Measurements from ENCODE around the gene DCDC1. TPM values are rescaled to one million over a fixed set of nuclear protein-coding genes. Genes with fewer than 3 reads are reported as not detected.

The DCDC1 gene
- total RNA-seq, 1 donor from 2014 or later, result 0.11 TPM

GRCh38 chr11:30889143-30889794 is 480.3 kb downstream of the DCDC1 start:
- DNase-seq, result no peak
- ATAC-seq (ENCODE audit: poor library complexity), result no peak
- intact Hi-C loops (cut with DNase I), result no loop called here

- DNase-seq (no peak), ATAC-seq (ENCODE audit: poor library complexity) (peak; percentile 90)
- intact Hi-C loops (cut with DNase I), result no loop called here
Observed at GRCh38 chr11:30879322-30880005, 490.1 kb downstream of the DCDC1 start.

DNA sequence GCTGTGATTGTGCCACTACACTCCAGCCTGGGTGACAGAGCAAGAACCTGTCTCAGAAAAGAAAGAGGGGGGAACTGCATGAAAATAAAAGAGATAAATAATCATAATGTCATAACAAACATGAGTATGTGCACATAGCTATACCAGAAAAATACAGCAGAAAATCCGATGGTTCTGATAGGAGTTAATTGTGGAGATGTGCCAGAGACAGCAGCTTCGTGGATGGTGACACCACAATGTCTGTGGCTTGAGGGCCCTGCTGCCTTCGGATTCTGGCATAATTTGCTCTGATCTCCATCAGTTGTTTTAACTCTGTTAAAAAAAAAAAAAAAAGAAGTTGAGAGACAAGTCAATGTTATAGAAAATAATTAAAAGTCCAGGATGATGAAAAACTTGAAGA is 491.1 kb downstream of the DCDC1 start:
- ATAC-seq (ENCODE audit: poor library complexity) (no peak), DNase-seq (no peak)
- intact Hi-C loops (cut with DNase I), result no loop called here

DNA sequence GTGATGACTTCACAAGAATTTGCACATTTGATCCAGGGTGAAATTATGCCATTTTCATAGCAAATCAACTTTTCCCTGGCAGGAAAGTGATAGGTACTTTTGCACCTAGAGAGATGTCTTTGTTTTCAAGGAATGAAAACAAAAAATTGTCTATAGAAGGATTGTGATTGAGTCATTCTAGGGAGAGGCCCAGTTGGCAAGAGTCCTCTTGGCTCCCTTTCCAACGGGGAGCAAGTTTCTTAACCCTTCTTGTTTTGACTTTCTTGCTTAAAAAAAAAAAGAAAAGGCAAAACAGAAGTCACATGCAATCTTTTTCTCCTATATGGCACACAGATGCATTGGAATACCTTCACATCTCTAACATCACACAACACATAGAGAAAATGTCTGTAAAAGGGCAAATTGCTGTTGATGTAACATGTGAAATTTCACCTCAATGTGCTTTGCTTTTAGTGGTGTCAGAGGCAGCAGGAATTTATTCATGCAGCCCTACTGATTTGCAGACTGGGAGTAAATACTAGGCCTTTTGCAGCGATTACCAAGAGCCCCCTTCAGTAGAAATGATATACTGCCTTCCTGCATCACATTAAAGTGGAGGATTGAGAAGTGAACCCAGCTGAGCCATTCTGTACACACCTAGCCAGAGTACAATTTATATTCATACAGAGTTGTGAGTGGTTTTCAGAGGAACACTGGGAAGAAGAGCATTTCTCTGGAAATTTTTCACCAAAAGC is 492.7 kb downstream of the DCDC1 start:
- no peak for DNase-seq
- no peak for ATAC-seq (ENCODE audit: poor library complexity)
- intact Hi-C loops (cut with DNase I), result no loop called here

DNA sequence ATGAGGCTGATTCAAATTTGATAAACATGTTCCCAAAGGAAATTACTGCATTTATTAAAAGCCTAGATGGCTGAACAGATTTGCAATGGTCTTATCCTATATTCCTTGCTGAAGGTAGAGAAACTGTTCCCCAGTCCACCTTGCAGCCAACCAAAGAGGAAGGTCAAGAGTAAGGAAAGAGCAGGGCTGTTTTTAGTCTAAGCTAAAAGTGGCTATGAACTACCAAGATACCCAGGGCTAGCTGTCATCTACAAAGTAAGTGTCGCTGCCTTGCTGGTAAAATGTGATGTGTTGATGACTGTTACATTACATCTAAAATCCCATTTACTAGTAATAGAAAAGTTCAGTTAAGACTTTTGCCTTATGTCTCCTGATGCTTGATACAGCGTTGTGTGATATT is 493.3 kb downstream of the DCDC1 start:
- ATAC-seq (ENCODE audit: poor library complexity) (peak; percentile 66), DNase-seq (no peak)
- intact Hi-C loops (cut with DNase I), result no loop called here

GRCh38 chr11:30875806-30876205 is 493.7 kb downstream of the DCDC1 start:
- ATAC-seq (ENCODE audit: poor library complexity) (no peak), DNase-seq (no peak)
- intact Hi-C loops (cut with DNase I), result no loop called here

GRCh38 chr11:30873924-30874610 is 495.5 kb downstream of the DCDC1 start:
- DNase-seq (no peak), ATAC-seq (ENCODE audit: poor library complexity) (no peak)
- intact Hi-C loops (cut with DNase I), result no loop called here

DNA sequence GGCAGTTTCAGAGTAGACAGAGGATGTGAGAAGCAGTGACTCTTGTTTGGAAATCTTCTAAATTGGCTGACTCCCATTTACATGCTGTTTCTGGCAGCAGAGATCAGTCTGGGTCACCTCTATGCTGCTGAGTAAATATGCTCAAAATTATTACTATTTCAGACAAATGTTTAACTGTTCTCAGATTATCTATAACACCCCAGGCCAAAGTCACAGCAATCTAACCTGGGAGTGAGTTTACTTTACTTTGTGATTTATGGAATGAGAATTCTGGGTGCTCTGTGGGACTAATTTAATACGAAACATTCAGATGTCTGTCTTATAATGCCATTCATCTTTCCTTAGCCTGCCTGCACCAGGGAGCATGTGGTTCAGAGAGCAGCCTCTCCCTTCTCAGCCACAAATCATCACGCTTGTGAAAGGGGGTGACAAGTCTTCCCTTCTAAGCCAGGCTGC is 500.9 kb downstream of the DCDC1 start:
- intact Hi-C loops (cut with DNase I), result no loop called here
- ATAC-seq (ENCODE audit: poor library complexity) (peak; percentile 79), DNase-seq (no peak)

DNA sequence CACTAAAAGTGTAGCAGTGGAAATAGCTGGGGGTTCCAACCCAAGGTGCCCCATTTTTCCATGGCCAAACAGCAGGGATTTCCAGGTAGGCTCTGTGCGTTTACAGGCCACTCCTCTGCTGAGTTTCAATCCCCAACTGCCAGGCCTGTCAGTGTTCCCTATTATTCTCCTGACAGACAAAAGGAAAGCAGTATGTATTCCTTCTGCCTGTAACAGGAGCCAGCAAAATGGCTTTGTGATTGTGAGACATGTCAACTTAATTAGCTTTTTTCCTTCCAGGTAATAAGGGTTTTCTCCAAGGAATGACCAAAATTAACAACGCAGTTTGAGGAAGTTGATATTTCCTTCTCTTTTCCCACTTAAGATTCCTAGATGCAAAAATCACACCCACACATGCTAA is 506.3 kb downstream of the DCDC1 start:
- ATAC-seq (ENCODE audit: poor library complexity) (no peak), DNase-seq (no peak)
- intact Hi-C loops (cut with DNase I), result no loop called here

DNA sequence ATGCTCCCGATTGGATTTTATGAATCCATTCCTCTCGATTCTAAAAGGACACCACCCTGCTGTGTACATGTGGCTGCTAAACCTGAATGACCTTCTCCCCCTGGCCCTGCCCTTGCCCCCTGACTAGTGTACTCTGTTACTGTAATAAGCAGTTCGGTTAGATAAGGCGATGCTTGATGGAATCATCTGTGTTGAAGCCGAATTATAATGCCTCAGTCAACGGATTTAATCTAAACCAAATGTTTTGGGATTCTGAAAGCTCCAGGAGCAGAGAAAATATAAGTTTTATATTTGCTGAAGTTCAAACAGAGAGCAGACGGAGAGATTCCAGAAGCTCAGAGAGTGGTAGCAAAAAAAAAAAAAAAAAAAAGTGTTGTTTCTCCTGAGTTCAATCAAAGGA is 508.0 kb downstream of the DCDC1 start:
- no peak for ATAC-seq (ENCODE audit: poor library complexity)
- no peak for DNase-seq
- intact Hi-C loops (cut with DNase I), result no loop called here

DNA sequence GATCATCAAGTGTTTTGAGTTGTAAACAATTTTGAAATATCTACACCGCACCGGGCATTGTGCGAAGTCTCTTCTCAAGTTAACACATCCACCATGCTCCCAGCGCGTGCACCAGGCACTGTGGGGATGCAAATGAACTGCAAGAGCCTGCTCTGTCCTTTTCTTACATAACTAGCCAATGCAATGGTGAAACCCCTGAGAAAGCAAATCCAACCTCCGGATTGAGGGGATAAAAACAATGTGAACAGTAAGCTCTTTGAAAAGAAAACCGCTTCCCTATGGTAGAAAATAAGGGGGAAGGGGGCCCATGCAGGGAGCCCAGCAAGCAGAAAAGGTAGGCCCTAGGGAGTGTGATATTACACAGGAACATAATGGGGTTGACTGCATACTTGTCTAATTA is 508.5 kb downstream of the DCDC1 start:
- DNase-seq (no peak), ATAC-seq (ENCODE audit: poor library complexity) (no peak)
- intact Hi-C loops (cut with DNase I), result no loop called here

GRCh38 chr11:30860146-30860545 is 509.4 kb downstream of the DCDC1 start:
- intact Hi-C loops (cut with DNase I), result no loop called here
- no peak for ATAC-seq (ENCODE audit: poor library complexity)
- DNase-seq, result no peak

DNA sequence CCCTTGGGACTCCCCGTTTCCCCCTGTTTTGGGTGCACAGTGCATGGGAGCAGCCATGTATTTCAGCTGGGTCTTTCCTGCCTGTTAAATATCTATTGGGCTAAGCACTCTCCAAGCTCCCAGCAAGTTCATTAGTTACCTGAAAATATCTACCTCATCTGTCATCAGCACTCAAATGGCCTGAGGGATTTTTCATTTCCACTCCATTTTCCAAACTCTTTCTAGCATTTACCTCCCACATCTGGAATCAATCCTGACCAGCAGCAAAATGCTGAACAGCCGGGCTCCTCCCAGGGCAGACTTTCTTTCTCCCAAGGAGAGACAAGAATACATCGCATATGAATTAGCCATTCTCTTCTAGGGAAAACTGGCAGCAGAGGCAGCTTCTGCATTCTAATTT is 509.9 kb downstream of the DCDC1 start:
- DNase-seq, result no peak
- no peak for ATAC-seq (ENCODE audit: poor library complexity)
- intact Hi-C loops (cut with DNase I), result loop anchor here (10.0 kb wide), 2 partner anchors 55 to 245 kb away; no protein-coding TSS in a partner anchor

DNA sequence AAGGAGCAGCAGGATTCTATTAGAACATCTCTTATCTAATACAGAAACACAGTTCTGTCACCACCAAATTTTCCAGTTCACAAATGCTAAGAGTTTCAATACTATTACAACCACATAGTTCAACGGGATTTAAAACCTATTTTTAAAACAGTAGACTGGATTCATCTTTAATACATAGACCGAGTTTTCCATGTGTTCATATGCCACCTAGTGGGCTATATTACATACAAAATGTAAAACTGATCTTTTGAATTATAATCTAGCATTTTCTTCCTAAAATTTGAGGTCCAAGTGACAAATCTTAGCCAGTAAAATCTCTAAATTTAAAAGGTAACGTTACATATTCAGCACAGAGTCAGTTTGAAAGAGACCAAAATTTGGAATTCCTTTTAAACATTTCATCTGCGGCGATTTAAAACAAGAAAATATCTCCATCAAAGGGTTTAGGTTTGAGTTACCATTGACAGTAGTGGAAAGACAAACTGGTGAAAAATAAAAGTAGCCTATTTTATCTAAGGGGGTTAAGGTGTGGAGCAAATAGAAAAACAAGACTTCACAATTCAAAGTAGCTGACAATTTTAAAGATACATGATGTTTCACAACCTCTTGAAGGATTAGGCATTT is 514.0 kb downstream of the DCDC1 start:
- intact Hi-C loops (cut with DNase I), result loop anchor here (2.0 to 10.0 kb wide), 3 partner anchors 59 to 509 kb away; no protein-coding TSS in a partner anchor
- peak; percentile 45 for ATAC-seq (ENCODE audit: poor library complexity)
- no peak for DNase-seq

DNA sequence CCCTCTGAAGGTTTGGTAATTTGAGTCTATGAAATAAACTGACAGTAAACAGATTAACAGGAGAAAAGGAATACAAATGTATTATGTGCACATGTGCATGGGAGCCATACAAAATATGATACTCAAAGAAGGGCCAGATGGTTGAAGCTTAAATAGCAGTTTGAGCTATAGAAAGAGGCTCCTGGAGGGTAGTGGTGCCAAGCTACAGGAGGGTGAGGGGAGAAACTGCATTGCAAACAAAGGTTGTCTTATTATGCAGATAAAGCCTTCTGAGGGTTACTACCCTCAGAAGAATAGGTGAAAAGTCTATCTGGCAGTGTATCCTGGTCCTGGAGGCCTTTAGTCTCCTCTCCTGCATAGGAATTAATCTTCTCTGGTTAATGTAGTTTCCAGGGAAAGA is 516.1 kb downstream of the DCDC1 start:
- no peak for DNase-seq
- no peak for ATAC-seq (ENCODE audit: poor library complexity)
- intact Hi-C loops (cut with DNase I), result loop anchor here (10.0 kb wide), 2 partner anchors 61 to 239 kb away; no protein-coding TSS in a partner anchor

GRCh38 chr11:30852645-30853044 is 516.9 kb downstream of the DCDC1 start:
- intact Hi-C loops (cut with DNase I), result loop anchor here (10.0 kb wide), 2 partner anchors 62 to 238 kb away; no protein-coding TSS in a partner anchor
- ATAC-seq (ENCODE audit: poor library complexity), result no peak

GRCh38 chr11:30852091-30852490 is 517.4 kb downstream of the DCDC1 start:
- DNase-seq (no peak), ATAC-seq (ENCODE audit: poor library complexity) (no peak)
- intact Hi-C loops (cut with DNase I), result loop anchor here (10.0 kb wide), 2 partner anchors 63 to 237 kb away; no protein-coding TSS in a partner anchor

More at GRCh38 chr11:30852645-30853044, 516.9 kb downstream of the DCDC1 start:
- DNase-seq, result no peak

DNA sequence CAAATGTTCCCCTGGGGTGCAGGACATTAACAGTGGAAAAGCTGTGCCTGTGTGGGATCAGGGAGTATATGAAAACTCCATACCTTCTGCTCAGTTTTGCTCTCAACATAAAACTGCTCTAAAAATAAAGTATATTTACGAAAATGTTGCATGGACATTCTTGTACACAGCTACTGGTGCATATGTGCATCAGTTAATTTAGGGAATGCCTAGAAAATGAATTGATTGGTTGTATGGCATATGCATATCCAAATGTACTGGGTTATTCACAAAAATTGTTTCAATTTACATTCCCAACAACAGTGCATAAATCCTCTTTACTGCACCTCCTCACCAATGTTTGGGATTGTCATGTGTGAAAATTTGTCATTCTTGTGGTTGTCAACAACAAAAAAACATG is 532.3 kb downstream of the DCDC1 start:
- no peak for ATAC-seq (ENCODE audit: poor library complexity)
- intact Hi-C loops (cut with DNase I), result no loop called here

More for the DNA sequence above, 532.3 kb downstream of the DCDC1 start:
- no peak for DNase-seq
